ENCODE data around the gene SLC39A12.

DNA sequence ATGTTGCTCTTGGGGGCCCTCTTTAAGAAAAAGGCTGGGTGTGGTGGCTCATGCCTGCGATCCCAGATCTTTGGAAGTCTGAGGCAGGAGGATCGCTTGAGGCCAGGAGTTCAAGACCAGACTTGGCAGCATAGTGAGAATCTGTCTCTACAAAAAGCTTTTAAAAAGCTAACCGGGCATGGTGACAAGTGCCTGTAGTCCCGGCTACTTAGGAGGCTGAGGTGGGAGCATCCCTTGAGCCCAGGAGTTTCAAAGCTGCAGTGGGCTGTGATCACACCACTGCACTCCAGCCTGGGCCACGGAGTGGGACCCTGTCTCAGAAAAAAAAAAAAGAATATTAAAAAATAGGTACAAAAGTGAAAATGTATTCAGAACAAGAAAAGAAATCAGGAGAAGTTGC is 38.1 kb upstream of the SLC39A12 start:
- no peak for TF ChIP-seq CTCF (IDR thresholded peaks at IDR 0.05 in 8 of 11, conservative IDR thresholded peaks at IDR 0.05 in 3 of 11)
- no peak for TF ChIP-seq POLR2A (IDR thresholded peaks at IDR 0.05)
- no peak for TF ChIP-seq POLR2AphosphoS5 (IDR thresholded peaks at IDR 0.05)

All from spleen (tissue), 7 donors.